Osteocyte (in vitro differentiated cells): Measurements from ENCODE around the gene ABLIM2. TPM values are rescaled to one million over a fixed set of nuclear protein-coding genes. Genes with fewer than 3 reads are reported as not detected.

Experiments
- DNase-seq: peaks from one replicate; pipeline ENCODE4 v3.0.0; 2021; ENCODE audit warnings: mixed read lengths; ENCODE audit not compliant: unreplicated experiment; ENCODE audit errors: extremely low spot score
- H3K27ac Mint-ChIP-seq: one replicate; pipeline ENCODE4 v1.8.0; 2021; ENCODE audit warnings: mild to moderate bottlenecking, mixed read lengths; ENCODE audit not compliant: unreplicated experiment
- H3K27me3 Mint-ChIP-seq: one replicate; pipeline ENCODE4 v1.8.0; 2021; ENCODE audit warnings: mixed read lengths; ENCODE audit not compliant: unreplicated experiment
- H3K36me3 Mint-ChIP-seq: one replicate; pipeline ENCODE4 v1.8.0; 2021; ENCODE audit warnings: mixed read lengths; ENCODE audit not compliant: unreplicated experiment
- H3K4me1 Mint-ChIP-seq: one replicate; pipeline ENCODE4 v1.8.0; 2021; ENCODE audit warnings: mixed read lengths; ENCODE audit not compliant: unreplicated experiment
- H3K4me3 Mint-ChIP-seq: one replicate; pipeline ENCODE4 v1.8.0; 2021; ENCODE audit warnings: mild to moderate bottlenecking, moderate library complexity, mixed read lengths; ENCODE audit not compliant: unreplicated experiment
- H3K9me3 Mint-ChIP-seq: one replicate; pipeline ENCODE4 v1.8.0; 2021; ENCODE audit warnings: mixed read lengths; ENCODE audit not compliant: unreplicated experiment
- CTCF ChIP-seq: fragments of 200-600 bp; sonication (generic); IDR thresholded peaks from 2 replicates; pipeline ENCODE4 v1.5.0; 2021; ENCODE audit warnings: antibody characterized with exemption, mild to moderate bottlenecking, moderate library complexity
- total RNA-seq: library from RNA; stranded (reverse); gene quantifications from 2 replicates; pipeline ENCODE4 v1.2.1, GENCODE V29; 2021

ABLIM2 gene
- total RNA-seq, 1 donor from 2014 or later: 0.24 TPM

DNA sequence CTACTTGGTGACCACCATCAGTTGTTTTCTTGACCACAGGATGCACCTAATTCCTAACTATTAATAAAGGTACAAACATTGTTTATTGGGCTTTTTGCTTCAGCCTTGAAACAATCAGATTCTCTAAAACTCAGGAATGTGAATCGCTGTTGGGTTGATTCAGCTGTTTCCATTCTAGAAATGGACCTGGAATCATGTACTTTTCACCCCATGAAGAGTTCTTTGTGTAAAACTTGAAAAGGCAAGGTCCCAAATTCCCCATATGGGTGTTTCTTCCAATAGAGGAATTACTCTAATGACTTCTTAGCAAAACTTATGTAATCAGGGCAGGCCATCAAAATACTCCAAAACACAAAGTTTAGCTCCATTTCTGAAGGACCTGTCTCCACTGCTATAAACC lies 226.3 kb downstream of the ABLIM2 start:
- Mint-ChIP-seq H3K36me3 (peaks cover 3% of the 10 kb centered on the region), H3K27me3 (no peaks in the 10 kb centered on the region), H3K4me1 (peaks cover 68% of the 10 kb centered on the region), H3K9me3 (no peaks in the 10 kb centered on the region), H3K27ac (no peak overlapping the region), H3K4me3 (no peak overlapping the region)
- DNase-seq: no peak
- TF ChIP-seq CTCF: no peak

DNA sequence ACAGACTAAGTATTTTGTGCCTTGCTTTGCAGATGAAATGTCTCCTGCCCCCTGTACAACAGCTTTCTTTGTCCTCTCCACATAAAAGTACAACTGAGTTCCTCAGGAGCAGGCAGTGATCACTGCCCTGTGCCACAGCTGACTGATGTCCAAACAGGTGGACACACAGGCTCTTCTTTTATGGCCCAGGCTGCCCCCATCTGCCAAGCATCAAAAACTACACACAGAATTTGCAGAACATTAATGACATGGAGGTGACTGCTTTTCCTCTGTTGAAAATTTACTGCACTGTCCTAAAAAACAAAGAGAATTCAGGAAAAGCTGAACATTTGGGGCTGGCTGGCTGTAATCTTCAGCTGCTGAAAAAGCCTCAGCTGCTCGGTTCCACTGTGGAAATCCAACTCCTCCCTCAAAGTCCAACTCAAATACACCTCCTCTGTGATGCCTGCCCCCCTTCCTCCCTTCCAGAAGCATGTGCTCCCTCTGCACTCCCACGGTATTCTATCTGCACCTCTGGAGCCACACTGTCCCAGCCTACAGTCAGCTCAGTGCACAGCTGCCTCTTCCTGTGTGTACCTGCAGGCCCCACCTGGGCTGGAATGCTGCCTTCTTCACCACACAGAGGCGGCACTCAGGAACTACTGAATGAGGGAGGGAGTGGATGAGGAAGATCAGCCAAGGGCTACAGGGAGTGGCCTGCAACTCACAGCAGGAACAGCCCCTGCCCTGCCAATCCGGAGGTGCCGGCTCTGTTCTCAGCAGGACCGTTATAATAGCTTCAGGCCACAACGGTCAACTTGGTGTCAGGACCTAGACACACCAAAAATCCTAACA lies 229.3 kb downstream of the ABLIM2 start:
- H3K4me1 Mint-ChIP-seq: peaks cover 60% of the 10 kb centered on the region
- peak; percentile 55 for TF ChIP-seq CTCF
- peaks cover 3% of the 10 kb centered on the region for H3K36me3 Mint-ChIP-seq
- H3K27me3 Mint-ChIP-seq: no peaks in the 10 kb centered on the region
- DNase-seq: no peak
- no peaks in the 10 kb centered on the region for H3K9me3 Mint-ChIP-seq
- peak overlapping the region; percentile 75 for H3K27ac Mint-ChIP-seq
- H3K4me3 Mint-ChIP-seq: peak overlapping the region; percentile 47

DNA sequence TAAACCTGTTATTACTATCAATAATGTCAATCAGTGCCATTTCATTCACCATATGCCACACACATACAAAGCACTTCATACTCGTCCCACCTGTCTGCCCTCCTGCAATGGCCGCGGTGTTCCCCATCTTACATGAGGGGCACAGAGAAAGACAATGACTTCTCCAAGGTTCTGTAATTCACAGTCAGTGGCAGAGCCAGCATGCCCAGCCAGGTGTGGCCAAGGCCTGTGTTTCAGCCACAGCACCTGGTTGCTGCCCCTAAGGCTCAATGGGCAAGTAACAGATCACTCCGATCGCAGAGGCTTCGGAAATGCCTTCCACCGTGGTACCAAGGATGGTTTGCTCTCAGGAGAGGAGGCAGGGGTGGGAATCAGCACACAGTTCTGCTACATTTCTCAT lies 229.9 kb downstream of the ABLIM2 start:
- peaks cover 60% of the 10 kb centered on the region for H3K4me1 Mint-ChIP-seq
- no peak overlapping the region for H3K4me3 Mint-ChIP-seq
- no peaks in the 10 kb centered on the region for H3K9me3 Mint-ChIP-seq
- H3K27me3 Mint-ChIP-seq: no peaks in the 10 kb centered on the region
- H3K27ac Mint-ChIP-seq: no peak overlapping the region
- peaks cover 3% of the 10 kb centered on the region for H3K36me3 Mint-ChIP-seq
- no peak for TF ChIP-seq CTCF
- no peak for DNase-seq

GRCh38 chr4:7926822-7927221 lies 231.8 kb downstream of the ABLIM2 start:
- no peak for TF ChIP-seq CTCF
- H3K27ac Mint-ChIP-seq: no peak overlapping the region
- no peaks in the 10 kb centered on the region for H3K36me3 Mint-ChIP-seq
- no peak for DNase-seq
- no peaks in the 10 kb centered on the region for H3K9me3 Mint-ChIP-seq
- no peak overlapping the region for H3K4me3 Mint-ChIP-seq
- H3K4me1 Mint-ChIP-seq: peaks cover 51% of the 10 kb centered on the region
- no peaks in the 10 kb centered on the region for H3K27me3 Mint-ChIP-seq

- no peak for TF ChIP-seq CTCF
- H3K27ac Mint-ChIP-seq: peak overlapping the region; percentile 75
- H3K27me3 Mint-ChIP-seq: no peaks in the 10 kb centered on the region
- H3K4me3 Mint-ChIP-seq: no peak overlapping the region
- no peaks in the 10 kb centered on the region for H3K36me3 Mint-ChIP-seq
- H3K4me1 Mint-ChIP-seq: peaks cover 36% of the 10 kb centered on the region
- H3K9me3 Mint-ChIP-seq: no peaks in the 10 kb centered on the region
- DNase-seq: no peak
These were observed 234.0 kb downstream of the ABLIM2 start for GRCh38 chr4:7924570-7924969.
